ENCODE data around the gene APBA2. TPM values are rescaled to one million over a fixed set of nuclear protein-coding genes. Genes with fewer than 3 reads are reported as not detected.

APBA2 gene
- total RNA-seq, 2 donors from 2014 or later, result 0.47 to 0.48 TPM

GRCh38 chr15:28942046-28942445 lies 56.3 kb downstream of the APBA2 start:
- no peak overlapping the region for H3K4me3 ChIP-seq
- H3K27ac ChIP-seq, result no peak overlapping the region
- no peaks in the 10 kb centered on the region for H3K9me3 ChIP-seq
- no peak for DNase-seq (ENCODE audit: low spot score)
- TF ChIP-seq CTCF (IDR thresholded peaks at IDR 0.05), result no peak
- no peaks in the 10 kb centered on the region for H3K36me3 ChIP-seq
- H3K27me3 ChIP-seq, result no peaks in the 10 kb centered on the region
- no peaks in the 10 kb centered on the region for H3K4me1 ChIP-seq

GRCh38 chr15:28942571-28942970 lies 56.8 kb downstream of the APBA2 start:
- DNase-seq (ENCODE audit: low spot score), result no peak
- TF ChIP-seq CTCF (IDR thresholded peaks at IDR 0.05), result no peak
- Histone ChIP-seq H3K4me1 (no peaks in the 10 kb centered on the region), H3K27me3 (no peaks in the 10 kb centered on the region), H3K36me3 (no peaks in the 10 kb centered on the region), H3K27ac (no peak overlapping the region), H3K9me3 (no peaks in the 10 kb centered on the region), H3K4me3 (no peak overlapping the region)

GRCh38 chr15:28943146-28943545 lies 57.4 kb downstream of the APBA2 start:
- Histone ChIP-seq H3K27ac (no peak overlapping the region), H3K4me1 (no peaks in the 10 kb centered on the region), H3K27me3 (no peaks in the 10 kb centered on the region), H3K36me3 (no peaks in the 10 kb centered on the region), H3K4me3 (no peak overlapping the region), H3K9me3 (no peaks in the 10 kb centered on the region)
- no peak for TF ChIP-seq CTCF (IDR thresholded peaks at IDR 0.05)
- DNase-seq (ENCODE audit: low spot score), result no peak

- Histone ChIP-seq H3K27me3 (no peaks in the 10 kb centered on the region), H3K36me3 (no peaks in the 10 kb centered on the region), H3K4me3 (no peak overlapping the region), H3K4me1 (no peaks in the 10 kb centered on the region), H3K9me3 (no peaks in the 10 kb centered on the region), H3K27ac (no peak overlapping the region)
- TF ChIP-seq CTCF (IDR thresholded peaks at IDR 0.05), result no peak
- no peak for DNase-seq (ENCODE audit: low spot score)
Observed at GRCh38 chr15:28943611-28944230, 57.9 kb downstream of the APBA2 start.

- no peaks in the 10 kb centered on the region for H3K36me3 ChIP-seq
- H3K4me1 ChIP-seq, result no peaks in the 10 kb centered on the region
- TF ChIP-seq CTCF (IDR thresholded peaks at IDR 0.05), result no peak
- DNase-seq (ENCODE audit: low spot score), result no peak
- no peak overlapping the region for H3K4me3 ChIP-seq
- H3K27me3 ChIP-seq, result no peaks in the 10 kb centered on the region
- no peaks in the 10 kb centered on the region for H3K9me3 ChIP-seq
- no peak overlapping the region for H3K27ac ChIP-seq
Observed at GRCh38 chr15:28944286-28944685, 58.5 kb downstream of the APBA2 start.

- no peak for DNase-seq (ENCODE audit: low spot score)
- Histone ChIP-seq H3K36me3 (no peaks in the 10 kb centered on the region), H3K27ac (no peak overlapping the region), H3K27me3 (no peaks in the 10 kb centered on the region), H3K4me3 (no peak overlapping the region), H3K9me3 (no peaks in the 10 kb centered on the region), H3K4me1 (no peaks in the 10 kb centered on the region)
- no peak for TF ChIP-seq CTCF (IDR thresholded peaks at IDR 0.05)
Observed at GRCh38 chr15:28944696-28945300, 59.0 kb downstream of the APBA2 start.

All from right atrium auricular region (tissue), 2 donors.